IPS DF 6.9 (cell line): ENCODE results near the gene LPP.
"Not testable (repeated sequence)": the region's sequence is repeated elsewhere in the genome, so short reads cannot be mapped to it uniquely, and the experiment has no call there.

Experiments used
- DNase-seq: peaks from one replicate; pipeline ENCODE4 v3.0.0-alpha.2; 2013; ENCODE audit warnings: low read depth, low spot score
- H3K27ac ChIP-seq: one replicate; pipeline ENCODE4 v1.5.1; 2013; ENCODE audit warnings: low read length, control low read depth
- H3K27me3 ChIP-seq: 2 replicates; pipeline ENCODE4 v1.6.1; 2013; ENCODE audit warnings: mild to moderate bottlenecking, low read length; ENCODE audit not compliant: control insufficient read depth, insufficient read depth
- H3K36me3 ChIP-seq: 2 replicates; pipeline ENCODE4 v1.6.1; 2013; ENCODE audit warnings: low read length; ENCODE audit not compliant: control insufficient read depth, insufficient read depth
- H3K4me1 ChIP-seq: 2 replicates; pipeline ENCODE4 v1.6.1; 2013; ENCODE audit warnings: low read length; ENCODE audit not compliant: control insufficient read depth, insufficient read depth
- H3K4me3 ChIP-seq: 2 replicates; pipeline ENCODE4 v1.5.1; 2013; ENCODE audit warnings: mild to moderate bottlenecking, low read length
- H3K9me3 ChIP-seq: 2 replicates; pipeline ENCODE4 v1.6.1; 2013; ENCODE audit warnings: low read length, inconsistent platforms; ENCODE audit not compliant: control insufficient read depth, insufficient read depth
- WGBS: extraction: QIAGEN DNeasy Blood & Tissue Kit; methylation state at CpG from one replicate; pipeline ENCODE4 v1.1.7; 2013; ENCODE audit warnings: mixed read lengths, missing lambda C conversion rate; ENCODE audit not compliant: insufficient read length, insufficient coverage; 5-methylcytosine and 5-hydroxymethylcytosine counted together

The LPP gene

DNA sequence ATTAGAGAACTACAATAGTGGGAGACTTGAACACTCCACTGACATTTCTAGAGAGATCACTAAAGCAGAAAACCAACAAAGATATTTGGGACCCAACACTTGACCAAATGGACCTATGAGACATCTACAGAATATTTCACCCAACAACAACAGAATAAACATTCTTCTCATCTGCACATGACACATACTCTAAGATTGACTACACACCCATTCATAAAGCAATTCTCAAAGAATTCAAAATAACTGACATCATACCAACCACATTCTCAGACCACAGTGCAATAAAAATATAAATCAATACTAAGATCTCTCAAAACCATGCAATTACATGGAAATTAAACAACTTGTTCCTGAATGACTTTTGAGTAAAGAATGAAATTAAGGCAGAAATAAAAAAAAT, 473.7 kb downstream of the LPP start:
- DNase-seq: no peak
- Histone ChIP-seq H3K36me3 (no peaks in the 10 kb centered on the region), H3K4me1 (no peaks in the 10 kb centered on the region), H3K27me3 (no peaks in the 10 kb centered on the region), H3K9me3 (no peaks in the 10 kb centered on the region), H3K27ac (no peak overlapping the region), H3K4me3 (no peak overlapping the region)

GRCh38 chr3:188631291-188632010, 477.5 kb downstream of the LPP start:
- Histone ChIP-seq H3K4me1 (no peaks in the 10 kb centered on the region), H3K36me3 (no peaks in the 10 kb centered on the region), H3K27me3 (no peaks in the 10 kb centered on the region), H3K27ac (no peak overlapping the region), H3K4me3 (no peak overlapping the region), H3K9me3 (no peaks in the 10 kb centered on the region)
- no CpG with 5 or more reads among the region's 5 CpGs for WGBS
- no peak for DNase-seq

- no CpG with 5 or more reads among the region's 4 CpGs for WGBS
- Histone ChIP-seq H3K4me1 (no peaks in the 10 kb centered on the region), H3K27me3 (no peaks in the 10 kb centered on the region), H3K9me3 (no peaks in the 10 kb centered on the region), H3K27ac (no peak overlapping the region), H3K4me3 (no peak overlapping the region), H3K36me3 (no peaks in the 10 kb centered on the region)
- DNase-seq: no peak
Observed at GRCh38 chr3:188633206-188633605, 479.2 kb downstream of the LPP start.

DNA sequence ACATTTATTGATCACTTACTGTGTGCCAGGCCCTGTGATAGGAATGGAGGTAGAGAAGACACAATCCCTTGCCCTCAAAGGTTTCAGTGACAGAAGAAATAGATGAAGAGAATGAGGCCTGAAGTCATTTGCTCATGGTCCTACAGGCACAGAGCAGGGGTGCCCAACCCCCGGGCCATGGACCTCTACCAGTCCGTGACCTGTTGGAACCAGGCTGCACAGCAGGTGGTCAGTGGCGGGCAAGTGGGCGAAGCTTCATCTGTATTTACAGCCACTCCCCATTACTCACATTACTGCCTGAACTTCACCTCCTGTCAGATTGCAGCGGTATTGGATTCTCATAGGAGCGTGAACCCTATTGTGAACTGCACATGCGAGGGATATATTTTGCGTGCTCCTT, 480.3 kb downstream of the LPP start:
- Histone ChIP-seq H3K27ac (no peak overlapping the region), H3K27me3 (no peaks in the 10 kb centered on the region), H3K4me3 (no peak overlapping the region), H3K4me1 (no peaks in the 10 kb centered on the region), H3K9me3 (no peaks in the 10 kb centered on the region), H3K36me3 (no peaks in the 10 kb centered on the region)
- no CpG with 5 or more reads among the region's 8 CpGs for WGBS
- no peak for DNase-seq

DNA sequence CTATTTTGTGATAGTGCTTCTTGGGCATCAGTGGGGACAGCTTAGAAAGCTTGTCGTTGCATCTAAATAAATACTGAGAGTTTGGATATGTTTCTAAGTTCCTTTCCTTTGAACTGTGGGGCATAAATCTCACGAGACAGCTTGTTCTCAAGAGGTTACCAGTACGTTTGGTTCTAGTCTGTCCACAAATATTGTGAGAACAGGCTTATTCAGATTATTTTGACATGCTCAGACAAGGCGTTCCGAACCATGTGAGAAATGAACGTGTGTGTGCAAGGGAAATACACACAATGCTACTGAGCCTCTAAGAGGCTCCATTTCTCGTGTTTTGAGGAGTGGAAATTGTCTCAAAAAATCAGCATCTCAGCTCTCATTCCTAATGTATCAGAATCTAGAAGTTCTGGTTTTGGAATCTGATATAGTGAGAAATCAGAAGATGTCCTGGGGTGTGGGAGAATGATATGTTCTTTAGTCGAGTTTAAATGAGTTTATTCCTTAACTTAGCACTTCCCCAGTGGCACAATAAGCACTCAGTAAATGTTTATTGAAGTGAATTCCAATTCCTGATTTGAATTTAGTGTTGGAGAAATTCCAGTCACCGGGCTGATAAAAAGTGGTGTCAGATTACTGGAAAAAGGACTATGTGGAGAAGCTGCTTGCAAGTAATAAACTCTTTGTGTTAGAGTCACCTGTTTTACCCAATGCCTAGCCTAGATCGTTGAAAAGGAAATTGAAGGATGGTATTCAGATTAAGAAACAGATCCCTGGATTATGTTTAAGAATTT, 481.5 kb downstream of the LPP start:
- H3K4me3 ChIP-seq: no peak overlapping the region
- H3K36me3 ChIP-seq: no peaks in the 10 kb centered on the region
- no peaks in the 10 kb centered on the region for H3K27me3 ChIP-seq
- H3K27ac ChIP-seq: no peak overlapping the region
- no peaks in the 10 kb centered on the region for H3K4me1 ChIP-seq
- no CpG with 5 or more reads among the region's 10 CpGs for WGBS
- no peak for DNase-seq
- H3K9me3 ChIP-seq: no peaks in the 10 kb centered on the region

DNA sequence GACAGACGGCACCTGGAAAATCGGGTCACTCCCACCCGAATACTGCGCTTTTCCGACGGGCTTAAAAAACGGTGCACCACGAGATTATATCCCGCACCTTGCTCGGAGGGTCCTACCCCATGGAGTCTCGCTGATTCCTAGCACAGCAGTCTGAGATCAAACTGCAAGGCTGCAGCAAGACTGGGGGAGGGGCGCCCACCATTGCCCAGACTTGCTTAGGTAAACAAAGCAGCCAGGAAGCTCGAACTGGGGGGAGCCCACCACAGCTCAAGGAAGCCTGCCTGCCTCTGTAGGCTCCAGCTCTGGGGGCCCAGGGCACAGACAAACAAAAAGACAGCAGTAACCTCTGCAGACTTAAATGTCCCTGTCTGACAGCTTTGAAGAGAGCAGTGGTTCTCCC, 482.3 kb downstream of the LPP start:
- not testable (repeated sequence) for H3K36me3 ChIP-seq, DNase-seq, H3K9me3 ChIP-seq, H3K4me1 ChIP-seq, H3K27ac ChIP-seq, H3K4me3 ChIP-seq, H3K27me3 ChIP-seq
- WGBS: no CpG with 5 or more reads among the region's 13 CpGs

GRCh38 chr3:188641076-188641475, 487.1 kb downstream of the LPP start:
- H3K9me3 ChIP-seq: no peaks in the 10 kb centered on the region
- no peaks in the 10 kb centered on the region for H3K4me1 ChIP-seq
- 100% methylated on average over 1 of the region's 3 CpGs for WGBS
- H3K36me3 ChIP-seq: no peaks in the 10 kb centered on the region
- no peak overlapping the region for H3K27ac ChIP-seq
- no peak overlapping the region for H3K4me3 ChIP-seq
- DNase-seq: no peak
- H3K27me3 ChIP-seq: no peaks in the 10 kb centered on the region

DNA sequence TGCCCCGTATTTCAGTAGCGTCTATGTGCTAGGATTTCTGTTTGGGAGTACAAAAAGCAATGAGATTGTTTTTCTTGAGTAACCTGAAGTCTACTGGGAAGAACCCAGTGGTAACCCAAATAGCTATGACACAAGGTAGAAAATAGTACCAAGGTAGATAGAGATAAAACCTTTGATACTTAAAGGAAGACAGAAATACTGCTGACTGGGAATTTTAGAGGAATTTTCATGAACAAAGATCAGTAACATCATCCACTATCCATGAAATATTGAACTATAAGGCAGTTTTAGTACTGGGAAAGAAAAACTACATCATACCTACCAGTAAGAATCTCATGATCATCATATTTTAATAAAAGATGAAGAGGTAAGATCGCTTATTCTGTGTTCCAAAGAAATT, 489.8 kb downstream of the LPP start:
- H3K4me1 ChIP-seq: no peaks in the 10 kb centered on the region
- no peak for DNase-seq
- no peak overlapping the region for H3K4me3 ChIP-seq
- no CpG with 5 or more reads among the region's 3 CpGs for WGBS
- no peaks in the 10 kb centered on the region for H3K9me3 ChIP-seq
- H3K27ac ChIP-seq: no peak overlapping the region
- H3K27me3 ChIP-seq: no peaks in the 10 kb centered on the region
- no peaks in the 10 kb centered on the region for H3K36me3 ChIP-seq

DNA sequence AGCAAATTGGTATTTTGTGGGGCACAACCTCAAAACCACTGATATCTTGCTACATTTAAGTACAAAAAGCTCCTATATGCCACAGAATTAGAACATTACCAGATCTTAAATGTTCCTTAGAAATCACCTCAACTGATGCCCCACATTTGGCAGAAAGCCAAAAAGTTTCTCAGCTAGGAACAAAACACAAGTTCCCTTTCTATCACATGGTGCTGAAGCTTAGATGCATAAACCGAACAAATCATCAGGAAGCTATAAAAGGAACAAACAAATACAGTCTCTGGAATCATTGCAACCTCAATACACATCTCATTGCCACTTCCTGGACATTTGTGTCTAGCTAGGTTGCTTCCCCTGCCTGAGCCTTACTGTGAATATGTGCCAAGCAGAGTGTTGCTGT, 492.6 kb downstream of the LPP start:
- no CpG with 5 or more reads among the region's 1 CpG for WGBS
- no peak overlapping the region for H3K4me3 ChIP-seq
- H3K27ac ChIP-seq: no peak overlapping the region
- DNase-seq: no peak
- no peaks in the 10 kb centered on the region for H3K9me3 ChIP-seq
- no peaks in the 10 kb centered on the region for H3K4me1 ChIP-seq
- no peaks in the 10 kb centered on the region for H3K27me3 ChIP-seq
- H3K36me3 ChIP-seq: no peaks in the 10 kb centered on the region

DNA sequence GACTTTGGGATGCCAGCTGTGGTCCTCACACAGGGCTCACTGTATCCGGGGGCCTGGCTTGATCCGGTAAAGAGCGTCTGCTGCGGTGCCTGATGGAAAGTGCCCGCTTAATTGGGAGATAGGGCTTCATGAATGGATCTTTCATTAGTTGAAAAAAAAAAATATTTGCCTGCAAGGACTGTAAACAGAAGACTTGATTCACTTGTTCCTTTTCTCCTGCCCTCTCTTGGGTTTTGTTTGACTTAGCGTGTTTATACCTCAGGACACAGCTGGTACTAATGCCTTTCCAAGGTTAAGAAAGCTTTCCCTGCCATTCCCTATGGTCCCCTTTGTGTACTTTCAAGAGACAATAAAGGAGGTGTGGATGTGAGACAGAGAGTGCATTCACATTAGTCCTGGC, 493.3 kb downstream of the LPP start:
- Histone ChIP-seq H3K4me3 (no peak overlapping the region), H3K27ac (no peak overlapping the region), H3K27me3 (no peaks in the 10 kb centered on the region), H3K9me3 (no peaks in the 10 kb centered on the region), H3K36me3 (no peaks in the 10 kb centered on the region), H3K4me1 (no peaks in the 10 kb centered on the region)
- no CpG with 5 or more reads among the region's 6 CpGs for WGBS
- DNase-seq: no peak

GRCh38 chr3:188649521-188649920, 495.6 kb downstream of the LPP start:
- no CpG with 5 or more reads among the region's 2 CpGs for WGBS
- Histone ChIP-seq H3K27ac (no peak overlapping the region), H3K27me3 (no peaks in the 10 kb centered on the region), H3K9me3 (no peaks in the 10 kb centered on the region), H3K4me3 (no peak overlapping the region), H3K36me3 (no peaks in the 10 kb centered on the region), H3K4me1 (no peaks in the 10 kb centered on the region)
- no peak for DNase-seq
